Mesenchymal stem cell (in vitro differentiated cells and primary cell): ENCODE results near the gene DHRSX.
"Not testable (repeated sequence)": the region's sequence is repeated elsewhere in the genome, so short reads cannot be mapped to it uniquely, and the experiment has no call there.

Experiments
- DNase-seq: peaks from one replicate; pipeline ENCODE4 v3.0.0-alpha.2; 2013
- H2AFZ ChIP-seq: one replicate; pipeline ENCODE4 v1.6.1; 2013; ENCODE audit warnings: low read depth, mild to moderate bottlenecking, control low read depth, inconsistent platforms, low read length, moderate library complexity
- H2AK5ac ChIP-seq: 2 replicates; pipeline ENCODE4 v1.6.1; 2013; ENCODE audit warnings: low read length, moderate library complexity, mild to moderate bottlenecking, inconsistent platforms; ENCODE audit not compliant: severe bottlenecking
- H2BK120ac ChIP-seq: one replicate; pipeline ENCODE4 v1.6.1; 2013; ENCODE audit warnings: low read depth, mild to moderate bottlenecking, inconsistent platforms, low read length, moderate library complexity
- H2BK12ac ChIP-seq, 2 experiments: one replicate each; pipeline ENCODE4 v1.6.1; 2013; ENCODE audit warnings: inconsistent platforms in 2 of 2, low read length in 2 of 2, mild to moderate bottlenecking in 2 of 2, moderate library complexity in 2 of 2, control low read depth in 1 of 2
- H2BK15ac ChIP-seq: one replicate; pipeline ENCODE4 v1.6.1; 2013; ENCODE audit warnings: mild to moderate bottlenecking, low read depth, inconsistent platforms; ENCODE audit not compliant: poor library complexity, severe bottlenecking
- H2BK5ac ChIP-seq: 2 replicates; pipeline ENCODE4 v1.6.1; 2013; ENCODE audit warnings: low read depth, mild to moderate bottlenecking, low read length, control low read depth, inconsistent platforms; ENCODE audit not compliant: poor library complexity, severe bottlenecking
- H3K14ac ChIP-seq, 2 experiments: one replicate each; pipeline ENCODE4 v1.6.1; 2013; ENCODE audit warnings: inconsistent platforms in 2 of 2, low read length in 2 of 2, control low read depth in 1 of 2, mild to moderate bottlenecking in 1 of 2, moderate library complexity in 1 of 2
- H3K18ac ChIP-seq, 2 experiments: one replicate each; pipeline ENCODE4 v1.6.1; 2013; ENCODE audit warnings: inconsistent platforms in 2 of 2, low read length in 2 of 2, control low read depth in 1 of 2, low read depth in 1 of 2, mild to moderate bottlenecking in 1 of 2
- H3K23ac ChIP-seq, 2 experiments: one replicate each; pipeline ENCODE4 v1.6.1; 2013; ENCODE audit warnings: inconsistent platforms in 2 of 2, low read length in 2 of 2, mild to moderate bottlenecking in 2 of 2, moderate library complexity in 2 of 2, control low read depth in 1 of 2
- H3K27ac ChIP-seq: 2 replicates; pipeline ENCODE4 v1.5.1; 2013; ENCODE audit warnings: mild to moderate bottlenecking, moderate library complexity, low read length, control low read depth, inconsistent platforms; ENCODE audit not compliant: poor library complexity, severe bottlenecking
- H3K27me3 ChIP-seq, 2 experiments: 2 replicates each; pipeline versions ENCODE4 v1.6.1 to v1.7.0; 2013; ENCODE audit warnings: low read length in 2 of 2, mild to moderate bottlenecking in 2 of 2, moderate library complexity in 2 of 2, control low read depth in 1 of 2, inconsistent platforms in 1 of 2; ENCODE audit not compliant: control insufficient read depth in 1 of 2, insufficient read depth in 1 of 2
- H3K36me3 ChIP-seq, 2 experiments: 2 replicates each; pipeline versions ENCODE4 v1.6.1 to v1.7.0; 2013; ENCODE audit warnings: low read length in 2 of 2, control low read depth in 1 of 2, inconsistent platforms in 1 of 2, low read depth in 1 of 2, mild to moderate bottlenecking in 1 of 2; ENCODE audit not compliant: insufficient read depth in 2 of 2, control insufficient read depth in 1 of 2
- H3K4ac ChIP-seq, 2 experiments: one replicate each; pipeline ENCODE4 v1.6.1; 2013; ENCODE audit warnings: inconsistent platforms in 2 of 2, low read length in 2 of 2, mild to moderate bottlenecking in 2 of 2, moderate library complexity in 2 of 2, control low read depth in 1 of 2, low read depth in 1 of 2
- H3K4me1 ChIP-seq: 2 replicates; pipeline ENCODE4 v1.6.1; 2013; ENCODE audit warnings: low read depth, low read length, control low read depth; ENCODE audit not compliant: control insufficient read depth, insufficient read depth
- H3K4me2 ChIP-seq: 2 replicates; pipeline ENCODE4 v1.6.1; 2013; ENCODE audit warnings: low read length, mild to moderate bottlenecking, inconsistent platforms; ENCODE audit not compliant: poor library complexity, severe bottlenecking
- H3K4me3 ChIP-seq, 2 experiments: 2 replicates each; pipeline versions ENCODE4 v1.5.1 to v1.7.0; 2013; ENCODE audit warnings: low read length in 2 of 2, mild to moderate bottlenecking in 2 of 2, control low read depth in 1 of 2, low read depth in 1 of 2; ENCODE audit not compliant: insufficient read depth in 1 of 2
- H3K79me1 ChIP-seq: replicated peaks from 2 replicates; pipeline ENCODE4 v1.6.1; 2013; ENCODE audit warnings: mild to moderate bottlenecking, control low read depth, low read length, inconsistent platforms; ENCODE audit not compliant: poor library complexity, severe bottlenecking
- H3K9ac ChIP-seq: 2 replicates; pipeline ENCODE4 v1.7.0; 2013; ENCODE audit warnings: mild to moderate bottlenecking, low read length, moderate library complexity
- H3K9me3 ChIP-seq: 2 replicates; pipeline ENCODE4 v1.7.0; 2013; ENCODE audit warnings: mild to moderate bottlenecking, low read length; ENCODE audit not compliant: control insufficient read depth
- H4K8ac ChIP-seq: one replicate; pipeline ENCODE4 v1.6.1; 2013; ENCODE audit warnings: inconsistent platforms, mild to moderate bottlenecking, low read length, moderate library complexity
- H4K91ac ChIP-seq: one replicate; pipeline ENCODE4 v1.6.1; 2013; ENCODE audit warnings: mild to moderate bottlenecking, low read length, inconsistent platforms
- WGBS: methylation state at CpG from one replicate; pipeline ENCODE4 v1.1.7; 2013; ENCODE audit warnings: mixed read lengths; 5-methylcytosine and 5-hydroxymethylcytosine counted together

DHRSX gene

GRCh38 chrX:2350036-2350435, 150.7 kb downstream of the DHRSX start:
- not testable (repeated sequence) for H3K4ac ChIP-seq, H2AFZ ChIP-seq, H3K9me3 ChIP-seq, H3K14ac ChIP-seq, H3K23ac ChIP-seq, H2BK5ac ChIP-seq, H2BK120ac ChIP-seq, H4K8ac ChIP-seq, DNase-seq, H3K27me3 ChIP-seq, H2BK12ac ChIP-seq, H3K27ac ChIP-seq, H3K9ac ChIP-seq, H3K4me2 ChIP-seq, H2AK5ac ChIP-seq, H2BK15ac ChIP-seq, H3K36me3 ChIP-seq, H4K91ac ChIP-seq, H3K4me3 ChIP-seq, H3K18ac ChIP-seq
- H3K4me1 ChIP-seq, result peaks cover 15% of the 10 kb centered on the region
- H3K79me1 ChIP-seq, result peaks cover 17% of the 10 kb centered on the region
- 97% methylated on average over 9 of the region's 9 CpGs for WGBS

- Histone ChIP-seq H3K23ac (no peak overlapping the region), H3K36me3 (no peaks in the 10 kb centered on the region), H3K4ac (no peak overlapping the region), H3K14ac (no peak overlapping the region), H3K18ac (no peak overlapping the region), H4K91ac (no peak overlapping the region), H3K4me3 (no peak overlapping the region), H3K27ac (no peak overlapping the region), H3K79me1 (peaks cover 16% of the 10 kb centered on the region), H3K4me2 (no peak overlapping the region), H3K9ac (no peak overlapping the region), H3K9me3 (no peaks in the 10 kb centered on the region), H3K27me3 (no peaks in the 10 kb centered on the region), H2BK120ac (no peak overlapping the region), H2BK5ac (no peak overlapping the region), H2AK5ac (no peak overlapping the region), H2BK12ac (no peak overlapping the region), H3K4me1 (peaks cover 15% of the 10 kb centered on the region), H2BK15ac (no peak overlapping the region), H4K8ac (no peak overlapping the region), H2AFZ (no peak overlapping the region)
- DNase-seq, result no peak
- WGBS, result 86% methylated on average over 5 of the region's 5 CpGs
Observed at GRCh38 chrX:2348211-2348610, 152.6 kb downstream of the DHRSX start.

GRCh38 chrX:2346158-2346557, 154.6 kb downstream of the DHRSX start:
- Histone ChIP-seq H3K27ac (no peak overlapping the region), H3K23ac (no peak overlapping the region), H3K9me3 (no peaks in the 10 kb centered on the region), H2BK120ac (no peak overlapping the region), H3K18ac (no peak overlapping the region), H3K79me1 (peaks cover 19% of the 10 kb centered on the region), H2BK15ac (no peak overlapping the region), H3K27me3 (no peaks in the 10 kb centered on the region), H2BK5ac (no peak overlapping the region), H2BK12ac (no peak overlapping the region), H2AFZ (no peak overlapping the region), H3K4me1 (peaks cover 3% of the 10 kb centered on the region), H3K4me3 (no peak overlapping the region), H4K91ac (no peak overlapping the region), H4K8ac (no peak overlapping the region), H3K9ac (no peak overlapping the region), H2AK5ac (no peak overlapping the region), H3K4ac (no peak overlapping the region), H3K14ac (no peak overlapping the region), H3K4me2 (no peak overlapping the region), H3K36me3 (peaks cover 0 to 2% of the 10 kb centered on the region in 2 experiments)
- WGBS, result 81% methylated on average over 6 of the region's 7 CpGs
- no peak for DNase-seq

GRCh38 chrX:2345562-2345961, 155.2 kb downstream of the DHRSX start:
- DNase-seq, result no peak
- WGBS, result 97% methylated on average over 4 of the region's 4 CpGs
- no peak overlapping the region for H3K18ac ChIP-seq
- no peak overlapping the region for H3K23ac ChIP-seq
- no peak overlapping the region for H4K8ac ChIP-seq
- H3K36me3 ChIP-seq, result peaks cover 0 to 8% of the 10 kb centered on the region in 2 experiments
- no peaks in the 10 kb centered on the region for H3K9me3 ChIP-seq
- H4K91ac ChIP-seq, result no peak overlapping the region
- no peak overlapping the region for H3K4ac ChIP-seq
- no peak overlapping the region for H3K14ac ChIP-seq
- peaks cover 3% of the 10 kb centered on the region for H3K4me1 ChIP-seq
- H3K4me3 ChIP-seq, result no peak overlapping the region
- no peak overlapping the region for H3K9ac ChIP-seq
- no peak overlapping the region for H2BK15ac ChIP-seq
- no peak overlapping the region for H2AK5ac ChIP-seq
- no peak overlapping the region for H2BK12ac ChIP-seq
- H2AFZ ChIP-seq, result no peak overlapping the region
- H3K27me3 ChIP-seq, result no peaks in the 10 kb centered on the region
- no peak overlapping the region for H2BK5ac ChIP-seq
- H3K4me2 ChIP-seq, result no peak overlapping the region
- no peak overlapping the region for H2BK120ac ChIP-seq
- no peak overlapping the region for H3K27ac ChIP-seq
- H3K79me1 ChIP-seq, result peaks cover 19% of the 10 kb centered on the region
